HL-60 (cell line): ENCODE measurements around the gene TSPAN15.

Source experiments
- CTCF ChIP-seq: IDR thresholded peaks from one replicate; pipeline ENCODE4 v1.5.1; 2011; ENCODE audit warnings: low read length, control low read depth, inconsistent platforms; ENCODE audit not compliant: insufficient read depth
- GABPA ChIP-seq: IDR thresholded peaks from 2 replicates; pipeline ENCODE4 v1.6.1; 2012; ENCODE audit warnings: low read depth
- POLR2AphosphoS5 ChIP-seq: IDR thresholded peaks from 2 replicates; pipeline ENCODE4 v1.6.1; 2012; ENCODE audit warnings: low read depth
- REST ChIP-seq: IDR thresholded peaks from 2 replicates; pipeline ENCODE4 v1.6.1; 2012; ENCODE audit warnings: low read depth; ENCODE audit not compliant: insufficient replicate concordance

DNA sequence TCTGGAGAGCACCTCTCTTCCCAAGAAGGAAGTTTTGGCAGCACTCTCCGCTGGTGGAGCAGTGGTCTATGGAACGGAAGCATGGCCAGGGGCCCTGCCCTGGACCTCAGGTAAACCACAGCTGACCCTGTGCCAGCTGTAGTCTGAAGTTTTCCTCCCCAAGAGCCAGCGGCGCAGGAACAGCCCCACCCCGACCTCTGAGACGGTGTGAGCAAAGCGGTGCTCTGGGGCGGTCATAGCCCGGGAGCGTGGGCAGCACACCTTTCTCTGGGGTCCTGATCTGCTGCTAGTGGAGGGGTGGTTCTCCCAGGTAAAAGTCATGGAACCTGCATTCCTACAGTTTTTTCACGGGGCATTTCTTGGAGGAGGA, 52.6 kb downstream of the TSPAN15 start:
- TF ChIP-seq POLR2AphosphoS5 (no peak), REST (no peak), CTCF (no peak), GABPA (no peak)
